GM10266 (cell line): ENCODE measurements around the gene EDIL3.

ENCODE experiments used
- DNase-seq: peaks from one replicate; pipeline ENCODE4 v3.0.0; 2012; ENCODE audit errors: extremely low spot score
- CTCF ChIP-seq: IDR thresholded peaks from 2 replicates; pipeline ENCODE4 v1.5.1; 2012; ENCODE audit warnings: mild to moderate bottlenecking, low read depth; ENCODE audit not compliant: control insufficient read depth, insufficient read depth; ENCODE audit errors: missing control alignments

The EDIL3 gene

GRCh38 chr5:83919071-83920041 lies 465.3 kb downstream of the EDIL3 start:
- no peak for DNase-seq
- TF ChIP-seq CTCF, result no peak

DNA sequence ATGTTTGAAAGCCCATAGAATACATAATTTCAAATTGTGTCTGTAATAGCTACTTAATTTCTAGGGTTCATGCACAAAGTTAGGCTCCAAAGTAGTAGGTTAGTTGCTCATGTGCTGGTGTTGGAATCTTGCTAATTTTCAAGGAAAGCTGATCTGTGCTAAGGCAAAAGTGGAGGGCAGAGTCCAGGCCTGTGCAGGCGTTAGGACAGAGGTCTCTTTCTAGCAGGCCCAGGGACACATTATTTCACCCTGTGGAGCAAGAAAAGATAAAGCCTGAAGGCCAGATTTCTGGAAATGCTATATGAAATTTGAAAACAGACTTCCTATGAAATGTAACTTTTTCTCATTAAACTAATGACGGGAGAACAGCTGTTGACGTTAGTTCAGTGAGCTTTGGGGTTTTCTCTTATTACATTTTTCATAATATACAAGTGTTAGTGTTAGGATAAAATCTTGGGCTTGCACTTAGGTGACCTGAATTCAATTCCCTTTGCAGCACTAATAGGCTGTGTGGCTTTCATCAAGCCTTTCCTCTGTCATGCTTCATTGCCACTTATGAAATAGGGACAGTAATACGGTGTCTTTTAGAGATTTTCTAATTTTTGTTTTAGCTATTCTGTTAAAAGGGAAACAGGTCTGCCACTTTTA lies 467.3 kb downstream of the EDIL3 start:
- no peak for DNase-seq
- no peak for TF ChIP-seq CTCF

GRCh38 chr5:83914662-83915418 lies 469.8 kb downstream of the EDIL3 start:
- DNase-seq, result no peak
- TF ChIP-seq CTCF, result no peak

DNA sequence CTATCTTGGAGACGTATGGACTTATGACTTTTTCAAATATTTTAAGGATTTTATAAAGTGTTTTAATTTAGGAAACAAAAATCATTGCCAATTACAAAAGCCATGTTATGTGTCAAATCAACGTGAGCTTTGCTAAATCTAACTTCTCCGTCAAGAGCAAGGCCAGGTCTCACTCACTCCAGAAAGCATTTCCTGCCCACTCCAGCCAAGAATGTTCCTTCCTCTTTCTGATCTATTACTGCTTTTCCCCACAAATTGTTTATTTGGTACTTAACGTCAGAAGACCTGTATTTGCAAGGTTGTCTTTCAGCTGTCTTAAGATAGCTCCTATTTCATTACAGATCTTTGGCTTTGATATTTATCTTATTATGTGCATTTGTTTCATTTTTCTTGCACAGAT lies 470.5 kb downstream of the EDIL3 start:
- TF ChIP-seq CTCF, result no peak

DNA sequence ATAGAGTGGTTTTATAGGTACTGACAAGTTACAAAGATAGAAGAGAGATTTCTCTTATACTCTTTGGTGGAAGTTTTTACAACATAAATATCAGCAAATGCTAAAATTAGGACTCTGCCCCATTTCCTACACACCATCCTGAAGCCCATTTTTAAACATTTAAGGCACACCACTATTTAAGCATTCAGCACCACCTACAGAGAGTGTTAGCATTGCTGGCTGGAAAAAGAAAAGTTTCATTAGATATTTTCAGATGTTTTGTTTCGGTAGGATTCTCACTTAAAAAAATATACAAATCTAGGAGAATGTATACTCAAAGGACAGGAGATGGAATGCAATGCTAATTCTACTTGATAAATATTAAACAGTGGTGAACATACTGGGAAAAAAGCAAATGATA lies 471.1 kb downstream of the EDIL3 start:
- no peak for TF ChIP-seq CTCF
- no peak for DNase-seq

More for the DNA sequence above, 470.5 kb downstream of the EDIL3 start:
- no peak for DNase-seq

DNA sequence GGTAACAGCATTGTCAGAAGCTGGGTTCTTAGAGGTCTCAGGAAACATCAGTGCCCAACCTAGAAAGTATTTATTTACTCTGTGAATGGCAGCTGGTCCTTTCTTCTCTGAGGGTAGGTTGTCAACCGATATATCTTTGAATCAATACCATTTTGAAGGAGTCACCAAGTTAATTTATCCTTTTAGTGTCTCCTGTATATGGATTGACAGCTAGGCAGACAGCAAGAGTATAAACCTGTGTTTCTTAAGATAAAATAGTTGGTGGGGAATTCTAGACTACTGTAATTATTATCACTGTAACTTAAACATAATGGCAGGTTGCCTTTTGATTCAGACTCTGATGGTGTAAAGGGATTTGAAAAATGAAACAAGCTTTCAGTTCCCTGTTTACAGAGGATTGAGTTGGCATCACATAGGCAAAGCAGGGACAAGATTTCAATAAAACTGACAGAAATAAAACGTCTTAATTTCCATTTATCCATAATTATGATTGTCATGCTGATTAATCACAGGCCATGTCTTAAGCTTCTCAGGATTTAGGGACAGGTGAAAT lies 473.2 kb downstream of the EDIL3 start:
- no peak for TF ChIP-seq CTCF
- DNase-seq, result no peak
